ENCODE results near the gene OMD. TPM values are rescaled to one million over a fixed set of nuclear protein-coding genes. Genes with fewer than 3 reads are reported as not detected.
A peak's percentile ranks its signal among the peaks of the same experiment; 100 is the strongest.

Gene OMD
- total RNA-seq, 1 experiment from 2014 or later, result not detected

GRCh38 chr9:92457576-92457975, 33.3 kb upstream of the OMD start:
- Histone ChIP-seq H3K4me3 (no peak overlapping the region), H3K9me2 (ENCODE audit: insufficient read depth) (no peaks in the 10 kb centered on the region), H3K27me3 (ENCODE audit: insufficient read depth, low read depth) (no peaks in the 10 kb centered on the region), H3K4me1 (replicated peaks; ENCODE audit: insufficient read depth) (no peaks in the 10 kb centered on the region), H3K27ac (no peak overlapping the region), H2AFZ (no peak overlapping the region), H3K36me3 (ENCODE audit: low read depth) (no peaks in the 10 kb centered on the region), H4K20me1 (ENCODE audit: insufficient read depth) (no peaks in the 10 kb centered on the region), H3K4me2 (no peak overlapping the region), H3K79me2 (ENCODE audit: low read depth) (no peaks in the 10 kb centered on the region), H3F3A (ENCODE audit: insufficient read depth, low read depth) (no peaks in the 10 kb centered on the region), H3K9me3 (ENCODE audit: insufficient read depth, low read depth) (no peaks in the 10 kb centered on the region)
- no TSS peak for BruUV-seq (replicated peaks)
- no peak for DNase-seq
- POLR2A ChIA-PET (ENCODE audit: unreplicated experiment), result no interaction called here
- CTCF ChIA-PET, result no interaction called here
- TF ChIP-seq CTCF (conservative IDR thresholded peaks at IDR 0.05), result no peak
- no peak for TF ChIP-seq EZH2 (IDR thresholded peaks at IDR 0.05; ENCODE audit: low read depth)
- intact Hi-C loops (cut with micrococcal nuclease; ENCODE audit: unreplicated experiment), result no loop called here

- no peaks in the 10 kb centered on the region for H3K4me1 ChIP-seq (replicated peaks; ENCODE audit: insufficient read depth)
- no peak overlapping the region for H3K27ac ChIP-seq
- no peak overlapping the region for H3K4me2 ChIP-seq
- no peaks in the 10 kb centered on the region for H3K27me3 ChIP-seq (ENCODE audit: insufficient read depth, low read depth)
- no peaks in the 10 kb centered on the region for H3F3A ChIP-seq (ENCODE audit: insufficient read depth, low read depth)
- no peaks in the 10 kb centered on the region for H3K79me2 ChIP-seq (ENCODE audit: low read depth)
- H4K20me1 ChIP-seq (ENCODE audit: insufficient read depth), result no peaks in the 10 kb centered on the region
- H3K36me3 ChIP-seq (ENCODE audit: low read depth), result no peaks in the 10 kb centered on the region
- no peaks in the 10 kb centered on the region for H3K9me2 ChIP-seq (ENCODE audit: insufficient read depth)
- TF ChIP-seq EZH2 (IDR thresholded peaks at IDR 0.05; ENCODE audit: low read depth), result no peak
- peak; percentile 39; the same call in 1 of the 2 replicates for TF ChIP-seq CTCF (conservative IDR thresholded peaks at IDR 0.05)
- no TSS peak for BruUV-seq (replicated peaks)
- H2AFZ ChIP-seq, result no peak overlapping the region
- CTCF ChIA-PET, result no interaction called here
- no peaks in the 10 kb centered on the region for H3K9me3 ChIP-seq (ENCODE audit: insufficient read depth, low read depth)
- intact Hi-C loops (cut with micrococcal nuclease; ENCODE audit: unreplicated experiment), result no loop called here
- no peak overlapping the region for H3K4me3 ChIP-seq
- POLR2A ChIA-PET (ENCODE audit: unreplicated experiment), result no interaction called here
- DNase-seq, result no peak
Observed at GRCh38 chr9:92455217-92455616, 30.9 kb upstream of the OMD start.

GRCh38 chr9:92446536-92446935, 22.3 kb upstream of the OMD start:
- Histone ChIP-seq H2AFZ (no peak overlapping the region), H3K27ac (no peak overlapping the region), H3K27me3 (ENCODE audit: insufficient read depth, low read depth) (no peaks in the 10 kb centered on the region), H3K36me3 (ENCODE audit: low read depth) (no peaks in the 10 kb centered on the region), H3K4me3 (no peak overlapping the region), H3K4me2 (no peak overlapping the region), H3K79me2 (ENCODE audit: low read depth) (no peaks in the 10 kb centered on the region), H3F3A (ENCODE audit: insufficient read depth, low read depth) (no peaks in the 10 kb centered on the region), H3K9me2 (ENCODE audit: insufficient read depth) (no peaks in the 10 kb centered on the region), H4K20me1 (ENCODE audit: insufficient read depth) (no peaks in the 10 kb centered on the region), H3K9me3 (ENCODE audit: insufficient read depth, low read depth) (no peaks in the 10 kb centered on the region), H3K4me1 (replicated peaks; ENCODE audit: insufficient read depth) (no peaks in the 10 kb centered on the region)
- POLR2A ChIA-PET (ENCODE audit: unreplicated experiment), result no interaction called here
- no peak for TF ChIP-seq CTCF (conservative IDR thresholded peaks at IDR 0.05)
- TF ChIP-seq EZH2 (IDR thresholded peaks at IDR 0.05; ENCODE audit: low read depth), result no peak
- intact Hi-C loops (cut with micrococcal nuclease; ENCODE audit: unreplicated experiment), result no loop called here
- no peak for DNase-seq
- BruUV-seq (replicated peaks), result no TSS peak
- CTCF ChIA-PET, result no interaction called here
